ENCODE results near the gene ATP1B1.

GRCh38 chr1:169070958-169071357, 35.5 kb upstream of the ATP1B1 start:
- TF ChIP-seq, protein P1, sequence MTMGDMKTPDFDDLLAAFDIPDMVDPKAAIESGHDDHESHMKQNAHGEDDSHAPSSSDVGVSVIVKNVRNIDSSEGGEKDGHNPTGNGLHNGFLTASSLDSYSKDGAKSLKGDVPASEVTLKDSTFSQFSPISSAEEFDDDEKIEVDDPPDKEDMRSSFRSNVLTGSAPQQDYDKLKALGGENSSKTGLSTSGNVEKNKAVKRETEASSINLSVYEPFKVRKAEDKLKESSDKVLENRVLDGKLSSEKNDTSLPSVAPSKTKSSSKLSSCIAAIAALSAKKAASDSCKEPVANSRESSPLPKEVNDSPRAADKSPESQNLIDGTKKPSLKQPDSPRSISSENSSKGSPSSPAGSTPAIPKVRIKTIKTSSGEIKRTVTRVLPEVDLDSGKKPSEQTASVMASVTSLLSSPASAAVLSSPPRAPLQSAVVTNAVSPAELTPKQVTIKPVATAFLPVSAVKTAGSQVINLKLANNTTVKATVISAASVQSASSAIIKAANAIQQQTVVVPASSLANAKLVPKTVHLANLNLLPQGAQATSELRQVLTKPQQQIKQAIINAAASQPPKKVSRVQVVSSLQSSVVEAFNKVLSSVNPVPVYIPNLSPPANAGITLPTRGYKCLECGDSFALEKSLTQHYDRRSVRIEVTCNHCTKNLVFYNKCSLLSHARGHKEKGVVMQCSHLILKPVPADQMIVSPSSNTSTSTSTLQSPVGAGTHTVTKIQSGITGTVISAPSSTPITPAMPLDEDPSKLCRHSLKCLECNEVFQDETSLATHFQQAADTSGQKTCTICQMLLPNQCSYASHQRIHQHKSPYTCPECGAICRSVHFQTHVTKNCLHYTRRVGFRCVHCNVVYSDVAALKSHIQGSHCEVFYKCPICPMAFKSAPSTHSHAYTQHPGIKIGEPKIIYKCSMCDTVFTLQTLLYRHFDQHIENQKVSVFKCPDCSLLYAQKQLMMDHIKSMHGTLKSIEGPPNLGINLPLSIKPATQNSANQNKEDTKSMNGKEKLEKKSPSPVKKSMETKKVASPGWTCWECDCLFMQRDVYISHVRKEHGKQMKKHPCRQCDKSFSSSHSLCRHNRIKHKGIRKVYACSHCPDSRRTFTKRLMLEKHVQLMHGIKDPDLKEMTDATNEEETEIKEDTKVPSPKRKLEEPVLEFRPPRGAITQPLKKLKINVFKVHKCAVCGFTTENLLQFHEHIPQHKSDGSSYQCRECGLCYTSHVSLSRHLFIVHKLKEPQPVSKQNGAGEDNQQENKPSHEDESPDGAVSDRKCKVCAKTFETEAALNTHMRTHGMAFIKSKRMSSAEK (CRISPR knock-in tag; IDR thresholded peaks at IDR 0.05; ENCODE audit: borderline replicate concordance) = no peak
- TF ChIP-seq, protein P2, sequence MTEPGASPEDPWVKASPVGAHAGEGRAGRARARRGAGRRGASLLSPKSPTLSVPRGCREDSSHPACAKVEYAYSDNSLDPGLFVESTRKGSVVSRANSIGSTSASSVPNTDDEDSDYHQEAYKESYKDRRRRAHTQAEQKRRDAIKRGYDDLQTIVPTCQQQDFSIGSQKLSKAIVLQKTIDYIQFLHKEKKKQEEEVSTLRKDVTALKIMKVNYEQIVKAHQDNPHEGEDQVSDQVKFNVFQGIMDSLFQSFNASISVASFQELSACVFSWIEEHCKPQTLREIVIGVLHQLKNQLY (CRISPR knock-in tag; IDR thresholded peaks at IDR 0.05) = no peak
- TF ChIP-seq ATF2 (CRISPR knock-in tag; IDR thresholded peaks at IDR 0.05; ENCODE audit: borderline replicate concordance, low read depth) (no peak), ATF3 (CRISPR knock-in tag; conservative IDR thresholded peaks at IDR 0.05) (no peak), CTCF (IDR thresholded peaks at IDR 0.05) (no peak), SP1 (CRISPR knock-in tag; conservative IDR thresholded peaks at IDR 0.05) (no peak), ELF4 (CRISPR knock-in tag; IDR thresholded peaks at IDR 0.05; ENCODE audit: low read depth) (no peak), TEAD4 (CRISPR knock-in tag; IDR thresholded peaks at IDR 0.05) (no peak), ZSCAN18 (CRISPR knock-in tag; IDR thresholded peaks at IDR 0.05) (no peak)
- TF ChIP-seq, protein P3, sequence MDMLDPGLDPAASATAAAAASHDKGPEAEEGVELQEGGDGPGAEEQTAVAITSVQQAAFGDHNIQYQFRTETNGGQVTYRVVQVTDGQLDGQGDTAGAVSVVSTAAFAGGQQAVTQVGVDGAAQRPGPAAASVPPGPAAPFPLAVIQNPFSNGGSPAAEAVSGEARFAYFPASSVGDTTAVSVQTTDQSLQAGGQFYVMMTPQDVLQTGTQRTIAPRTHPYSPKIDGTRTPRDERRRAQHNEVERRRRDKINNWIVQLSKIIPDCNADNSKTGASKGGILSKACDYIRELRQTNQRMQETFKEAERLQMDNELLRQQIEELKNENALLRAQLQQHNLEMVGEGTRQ (CRISPR knock-in tag; IDR thresholded peaks at IDR 0.05) = no peak
- TF ChIP-seq, protein P4, sequence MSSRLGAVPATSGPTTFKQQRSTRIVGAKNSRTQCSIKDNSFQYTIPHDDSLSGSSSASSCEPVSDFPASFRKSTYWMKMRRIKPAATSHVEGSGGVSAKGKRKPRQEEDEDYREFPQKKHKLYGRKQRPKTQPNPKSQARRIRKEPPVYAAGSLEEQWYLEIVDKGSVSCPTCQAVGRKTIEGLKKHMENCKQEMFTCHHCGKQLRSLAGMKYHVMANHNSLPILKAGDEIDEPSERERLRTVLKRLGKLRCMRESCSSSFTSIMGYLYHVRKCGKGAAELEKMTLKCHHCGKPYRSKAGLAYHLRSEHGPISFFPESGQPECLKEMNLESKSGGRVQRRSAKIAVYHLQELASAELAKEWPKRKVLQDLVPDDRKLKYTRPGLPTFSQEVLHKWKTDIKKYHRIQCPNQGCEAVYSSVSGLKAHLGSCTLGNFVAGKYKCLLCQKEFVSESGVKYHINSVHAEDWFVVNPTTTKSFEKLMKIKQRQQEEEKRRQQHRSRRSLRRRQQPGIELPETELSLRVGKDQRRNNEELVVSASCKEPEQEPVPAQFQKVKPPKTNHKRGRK (CRISPR knock-in tag; IDR thresholded peaks at IDR 0.05; ENCODE audit: borderline replicate concordance) = no peak
- TF ChIP-seq, protein P5, sequence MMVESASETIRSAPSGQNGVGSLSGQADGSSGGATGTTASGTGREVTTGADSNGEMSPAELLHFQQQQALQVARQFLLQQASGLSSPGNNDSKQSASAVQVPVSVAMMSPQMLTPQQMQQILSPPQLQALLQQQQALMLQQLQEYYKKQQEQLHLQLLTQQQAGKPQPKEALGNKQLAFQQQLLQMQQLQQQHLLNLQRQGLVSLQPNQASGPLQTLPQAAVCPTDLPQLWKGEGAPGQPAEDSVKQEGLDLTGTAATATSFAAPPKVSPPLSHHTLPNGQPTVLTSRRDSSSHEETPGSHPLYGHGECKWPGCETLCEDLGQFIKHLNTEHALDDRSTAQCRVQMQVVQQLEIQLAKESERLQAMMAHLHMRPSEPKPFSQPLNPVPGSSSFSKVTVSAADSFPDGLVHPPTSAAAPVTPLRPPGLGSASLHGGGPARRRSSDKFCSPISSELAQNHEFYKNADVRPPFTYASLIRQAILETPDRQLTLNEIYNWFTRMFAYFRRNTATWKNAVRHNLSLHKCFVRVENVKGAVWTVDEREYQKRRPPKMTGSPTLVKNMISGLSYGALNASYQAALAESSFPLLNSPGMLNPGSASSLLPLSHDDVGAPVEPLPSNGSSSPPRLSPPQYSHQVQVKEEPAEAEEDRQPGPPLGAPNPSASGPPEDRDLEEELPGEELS (CRISPR knock-in tag; IDR thresholded peaks at IDR 0.05) = no peak

Measured in WTC11 (cell line).